SU-DHL-6 (cell line): ENCODE results near the gene LTA4H.

Experiments
- H2AFZ ChIP-seq: fragments of 200-600 bp; sonication (generic); 2 replicates; pipeline ENCODE4 v1.6.1; 2014; ENCODE audit warnings: low read depth, mild to moderate bottlenecking, moderate library complexity, mixed read lengths, antibody characterized with exemption, low read length; ENCODE audit not compliant: severe bottlenecking
- H3F3A ChIP-seq: fragments of 200-600 bp; shearing (Covaris generic); 2 replicates; pipeline ENCODE4 v1.6.0; 2016; ENCODE audit warnings: antibody characterized with exemption, mild to moderate bottlenecking; ENCODE audit not compliant: insufficient read depth
- H3K27ac ChIP-seq: fragments of 200-600 bp; sonication (generic); 2 replicates; pipeline ENCODE4 v1.5.1; 2016; ENCODE audit warnings: low read depth, mild to moderate bottlenecking, low read length, moderate library complexity, mixed read lengths
- H3K27me3 ChIP-seq: fragments of 200-600 bp; sonication (generic), shearing (Covaris generic); 2 replicates; pipeline ENCODE4 v1.6.0; 2014; ENCODE audit warnings: mild to moderate bottlenecking, low read length
- H3K36me3 ChIP-seq: fragments of 200-600 bp; sonication (generic); 2 replicates; pipeline ENCODE4 v1.6.1; 2014; ENCODE audit warnings: mild to moderate bottlenecking, low read length, mixed read lengths
- H3K4me2 ChIP-seq: fragments of 300-600, 200-600 bp; shearing (Covaris generic), sonication (generic); 2 replicates; pipeline ENCODE4 v1.6.0; 2014; ENCODE audit warnings: low read length, low read depth, mild to moderate bottlenecking; ENCODE audit not compliant: poor library complexity, severe bottlenecking
- H3K4me3 ChIP-seq: fragments of 200-600 bp; sonication (generic); 2 replicates; pipeline ENCODE4 v1.5.1; 2014; ENCODE audit warnings: antibody characterized with exemption, low read length, mild to moderate bottlenecking, mixed read lengths; ENCODE audit not compliant: insufficient read depth, poor library complexity, severe bottlenecking
- H3K79me2 ChIP-seq: fragments of 200-600 bp; sonication (generic); 2 replicates; pipeline ENCODE4 v1.6.1; 2014; ENCODE audit warnings: mild to moderate bottlenecking, low read length, moderate library complexity; ENCODE audit not compliant: insufficient read depth
- H3K9ac ChIP-seq: fragments of 200-600 bp; sonication (generic); 2 replicates; pipeline ENCODE4 v1.7.0; 2014; ENCODE audit warnings: mild to moderate bottlenecking, low read length
- H3K9me2 ChIP-seq: fragments of 200-600 bp; sonication (generic); replicated peaks from 2 replicates; pipeline ENCODE4 v1.6.1; 2014; ENCODE audit warnings: low read length; ENCODE audit not compliant: insufficient read depth
- H3K9me3 ChIP-seq: fragments of 200-600 bp; sonication (generic); 2 replicates; pipeline ENCODE4 v1.6.1; 2014; ENCODE audit warnings: low read length, mixed read lengths; ENCODE audit not compliant: insufficient read depth
- H4K20me1 ChIP-seq: fragments of 200-600 bp; sonication (generic); 2 replicates; pipeline ENCODE4 v1.6.1; 2014; ENCODE audit warnings: low read depth, mild to moderate bottlenecking, antibody characterized with exemption, low read length, moderate library complexity, mixed read lengths
- EZH2phosphoT487 ChIP-seq: fragments of 200-600 bp; sonication (generic), shearing (Covaris generic); conservative IDR thresholded peaks from 2 replicates; pipeline ENCODE4 v1.6.1; 2018; ENCODE audit warnings: mild to moderate bottlenecking, antibody characterized with exemption, low read length, moderate library complexity, mixed read lengths
- TF ChIP-seq, protein P1 (sequence below): fragments of 200-600 bp; sonication (generic); IDR thresholded peaks from one replicate; pipeline ENCODE4 v1.5.1; 2017; ENCODE audit warnings: antibody characterized with exemption, mild to moderate bottlenecking, low read length, moderate library complexity; ENCODE audit not compliant: insufficient read depth, poor library complexity, severe bottlenecking

LTA4H gene

DNA sequence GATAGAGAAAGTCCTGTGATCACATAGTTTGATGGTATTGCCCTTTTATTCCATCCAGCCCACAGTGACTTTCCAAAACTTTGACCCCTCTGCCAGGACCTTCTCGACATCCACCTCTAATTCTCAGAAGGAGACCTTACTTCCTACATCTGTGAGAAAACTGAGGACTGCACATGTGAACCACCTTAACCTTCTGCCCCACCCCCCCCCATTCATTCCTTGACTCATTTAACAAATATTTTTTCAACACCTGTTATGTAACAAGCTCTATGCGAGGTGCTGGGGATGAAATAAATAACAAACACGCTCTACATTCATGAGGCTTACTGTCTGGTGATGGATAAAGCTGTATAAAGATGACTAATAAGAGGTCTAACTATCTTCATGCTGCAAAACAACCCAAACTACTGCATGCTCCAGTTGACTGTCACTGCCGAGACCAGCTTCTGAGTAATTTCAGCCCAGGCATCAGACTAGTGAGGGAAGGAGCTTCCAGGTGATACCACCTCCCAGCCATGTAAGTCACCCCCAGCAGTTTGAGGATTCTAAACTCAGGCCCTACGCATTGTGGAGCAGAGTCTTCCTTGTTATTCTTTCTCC, 37.4 kb downstream of the LTA4H start:
- Histone ChIP-seq H3K79me2 (no peaks in the 10 kb centered on the region), H3K4me2 (no peak overlapping the region)

DNA sequence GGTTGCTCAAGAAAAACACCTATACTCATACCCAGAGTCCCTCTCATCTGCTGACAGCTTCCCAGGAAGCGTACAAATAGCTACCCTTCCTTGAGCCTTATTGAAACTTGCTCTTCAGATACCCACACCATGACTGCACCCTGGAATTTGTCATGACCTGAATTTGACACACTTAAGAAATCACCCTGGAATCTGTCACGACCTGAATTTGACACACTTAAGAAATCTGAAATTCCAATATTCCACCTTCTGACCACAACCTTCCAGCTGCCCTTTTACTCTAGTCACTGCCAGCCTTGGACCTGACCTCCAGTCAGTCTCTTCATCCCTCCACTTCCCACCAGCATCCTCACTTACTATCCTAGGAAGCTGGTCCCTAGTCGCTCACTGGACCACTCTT, 38.1 kb downstream of the LTA4H start:
- H3K27ac ChIP-seq, result no peak overlapping the region
- no peaks in the 10 kb centered on the region for H3K79me2 ChIP-seq
- H3K4me2 ChIP-seq, result no peak overlapping the region
- no peaks in the 10 kb centered on the region for H3K9me2 ChIP-seq
- no peaks in the 10 kb centered on the region for H3K9me3 ChIP-seq
- no peaks in the 10 kb centered on the region for H3K27me3 ChIP-seq
- no peaks in the 10 kb centered on the region for H4K20me1 ChIP-seq
- no peaks in the 10 kb centered on the region for H3F3A ChIP-seq
- TF ChIP-seq EZH2phosphoT487, result no peak
- TF ChIP-seq, protein P1, sequence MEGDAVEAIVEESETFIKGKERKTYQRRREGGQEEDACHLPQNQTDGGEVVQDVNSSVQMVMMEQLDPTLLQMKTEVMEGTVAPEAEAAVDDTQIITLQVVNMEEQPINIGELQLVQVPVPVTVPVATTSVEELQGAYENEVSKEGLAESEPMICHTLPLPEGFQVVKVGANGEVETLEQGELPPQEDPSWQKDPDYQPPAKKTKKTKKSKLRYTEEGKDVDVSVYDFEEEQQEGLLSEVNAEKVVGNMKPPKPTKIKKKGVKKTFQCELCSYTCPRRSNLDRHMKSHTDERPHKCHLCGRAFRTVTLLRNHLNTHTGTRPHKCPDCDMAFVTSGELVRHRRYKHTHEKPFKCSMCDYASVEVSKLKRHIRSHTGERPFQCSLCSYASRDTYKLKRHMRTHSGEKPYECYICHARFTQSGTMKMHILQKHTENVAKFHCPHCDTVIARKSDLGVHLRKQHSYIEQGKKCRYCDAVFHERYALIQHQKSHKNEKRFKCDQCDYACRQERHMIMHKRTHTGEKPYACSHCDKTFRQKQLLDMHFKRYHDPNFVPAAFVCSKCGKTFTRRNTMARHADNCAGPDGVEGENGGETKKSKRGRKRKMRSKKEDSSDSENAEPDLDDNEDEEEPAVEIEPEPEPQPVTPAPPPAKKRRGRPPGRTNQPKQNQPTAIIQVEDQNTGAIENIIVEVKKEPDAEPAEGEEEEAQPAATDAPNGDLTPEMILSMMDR, result no peak
- no peak overlapping the region for H3K9ac ChIP-seq
- H3K36me3 ChIP-seq, result peaks cover 1% of the 10 kb centered on the region; the same call in 1 of the 2 replicates
- H2AFZ ChIP-seq, result no peak overlapping the region
- no peak overlapping the region for H3K4me3 ChIP-seq

More for the DNA sequence above, 37.4 kb downstream of the LTA4H start:
- Histone ChIP-seq H3K27me3 (no peaks in the 10 kb centered on the region), H3K27ac (no peak overlapping the region), H3K9me2 (no peaks in the 10 kb centered on the region), H3K9ac (no peak overlapping the region), H3K36me3 (peaks cover 5% of the 10 kb centered on the region; the same call in 1 of the 2 replicates), H3K9me3 (no peaks in the 10 kb centered on the region), H3F3A (no peaks in the 10 kb centered on the region), H2AFZ (no peak overlapping the region), H4K20me1 (no peaks in the 10 kb centered on the region), H3K4me3 (no peak overlapping the region)
- TF ChIP-seq EZH2phosphoT487, result no peak
- TF ChIP-seq, protein P1, result no peak

DNA sequence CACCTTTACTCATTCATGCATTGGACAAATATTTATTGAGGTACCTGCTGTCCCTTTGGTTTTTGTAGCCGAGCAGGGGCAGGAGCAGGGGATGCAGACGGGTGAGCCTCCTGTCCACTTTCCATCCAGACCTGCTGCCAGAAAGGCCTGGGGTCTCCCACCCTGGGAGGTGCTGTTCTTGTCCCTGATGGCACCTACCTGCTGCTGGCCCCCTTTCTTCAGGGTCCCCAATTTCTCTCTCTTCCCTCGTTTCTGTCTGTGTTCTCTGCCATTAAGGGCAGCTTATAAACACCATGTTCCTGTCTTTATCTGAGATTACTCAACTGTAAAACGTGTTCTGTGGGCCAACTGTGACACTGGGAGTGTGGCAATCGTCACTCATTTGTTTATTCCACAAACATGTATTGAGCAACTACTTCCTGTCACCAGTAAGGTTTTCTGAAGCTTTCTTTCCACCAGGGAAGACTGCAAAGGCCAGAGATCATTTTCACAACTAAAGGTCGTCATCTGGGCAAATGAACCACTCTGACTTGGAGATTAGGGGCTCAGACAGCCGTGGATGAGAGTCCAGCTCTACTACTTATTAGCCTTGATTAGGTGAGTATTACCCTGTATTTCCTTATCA, 39.2 kb downstream of the LTA4H start, which contains the start of gene HAL:
Gene HAL, minus strand, starts transcription at position 311 of the 625 bp plus-strand sequence. CDS start 434 bp downstream, outside the sequence.
- no peak within 1 kb of the TSS for H3K27ac ChIP-seq
- H3K9me3 ChIP-seq, result no peaks in the 10 kb centered on the region
- TF ChIP-seq, protein P1, result no peak
- TF ChIP-seq EZH2phosphoT487, result no peak
- no peaks in the 10 kb centered on the region for H3K9me2 ChIP-seq
- H2AFZ ChIP-seq, result no peak within 1 kb of the TSS
- no peaks in the 10 kb centered on the region; the same call in 1 of the 2 replicates for H3K36me3 ChIP-seq
- H3F3A ChIP-seq, result no peaks in the 10 kb centered on the region
- no peaks in the 10 kb centered on the region for H4K20me1 ChIP-seq
- no peak within 1 kb of the TSS for H3K4me3 ChIP-seq
- H3K9ac ChIP-seq, result no peak within 1 kb of the TSS
- no peak within 1 kb of the TSS for H3K4me2 ChIP-seq
- H3K79me2 ChIP-seq, result no peaks in the 10 kb centered on the region
- no peaks in the 10 kb centered on the region for H3K27me3 ChIP-seq
